GM23338 (cell line): Measurements from ENCODE around the gene LRMDA.

Experiments
- ZNF331 ChIP-seq: fragments of 250-450 bp; sonication (Bioruptor Pico); IDR thresholded peaks from 2 replicates; pipeline ENCODE4 v1.5.0; 2020; ENCODE audit warnings: low read depth, mild to moderate bottlenecking, moderate library complexity
- TF ChIP-seq, protein P1 (sequence below), 2 experiments: fragments of 200-600 bp in 1 of 2; sonication (generic) in 1 of 2; conservative IDR thresholded peaks; 2 replicates each; pipeline versions ENCODE4 v1.5.1 to v1.6.1; 2016 to 2017; ENCODE audit warnings: antibody characterized with exemption in 2 of 2, low read depth in 2 of 2, mild to moderate bottlenecking in 2 of 2, moderate library complexity in 1 of 2

DNA sequence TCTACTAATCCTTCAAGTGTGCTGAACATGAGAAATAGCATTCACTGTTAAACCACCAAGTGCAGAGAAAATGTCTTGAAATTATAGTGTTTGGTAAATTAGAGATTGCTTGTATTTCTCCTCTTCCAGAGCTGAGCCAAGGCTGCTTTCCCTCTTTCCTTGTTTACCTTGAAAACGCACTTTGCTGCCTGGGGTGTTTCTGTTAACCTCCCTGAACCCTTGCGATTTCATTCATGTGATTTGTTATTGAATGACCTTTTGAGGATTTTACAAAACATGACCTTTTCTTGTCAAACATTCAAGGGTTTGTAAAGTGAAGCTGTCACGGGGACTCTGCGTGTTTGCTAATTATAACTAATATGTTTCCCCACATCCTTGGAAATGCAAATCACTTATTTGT is 169.4 kb downstream of the LRMDA start:
- TF ChIP-seq, protein P1, sequence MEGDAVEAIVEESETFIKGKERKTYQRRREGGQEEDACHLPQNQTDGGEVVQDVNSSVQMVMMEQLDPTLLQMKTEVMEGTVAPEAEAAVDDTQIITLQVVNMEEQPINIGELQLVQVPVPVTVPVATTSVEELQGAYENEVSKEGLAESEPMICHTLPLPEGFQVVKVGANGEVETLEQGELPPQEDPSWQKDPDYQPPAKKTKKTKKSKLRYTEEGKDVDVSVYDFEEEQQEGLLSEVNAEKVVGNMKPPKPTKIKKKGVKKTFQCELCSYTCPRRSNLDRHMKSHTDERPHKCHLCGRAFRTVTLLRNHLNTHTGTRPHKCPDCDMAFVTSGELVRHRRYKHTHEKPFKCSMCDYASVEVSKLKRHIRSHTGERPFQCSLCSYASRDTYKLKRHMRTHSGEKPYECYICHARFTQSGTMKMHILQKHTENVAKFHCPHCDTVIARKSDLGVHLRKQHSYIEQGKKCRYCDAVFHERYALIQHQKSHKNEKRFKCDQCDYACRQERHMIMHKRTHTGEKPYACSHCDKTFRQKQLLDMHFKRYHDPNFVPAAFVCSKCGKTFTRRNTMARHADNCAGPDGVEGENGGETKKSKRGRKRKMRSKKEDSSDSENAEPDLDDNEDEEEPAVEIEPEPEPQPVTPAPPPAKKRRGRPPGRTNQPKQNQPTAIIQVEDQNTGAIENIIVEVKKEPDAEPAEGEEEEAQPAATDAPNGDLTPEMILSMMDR (conservative IDR thresholded peaks at IDR 0.05; ENCODE audit: low read depth in 2 of 2) = no peak
- TF ChIP-seq ZNF331 (CRISPR knock-in tag) = no peak
